DMS79 treated with DMSO at 0.1 percent for 48 hours (cell line): ENCODE data around the gene PLSCR3.
A peak's percentile ranks its signal among the peaks of the same experiment; 100 is the strongest.
"Not testable (repeated sequence)": the region's sequence is repeated elsewhere in the genome, so short reads cannot be mapped to it uniquely, and the experiment has no call there.

Experiments
- DNase-seq: peaks from one replicate; lab custom pipeline; 2025; lab: John Stamatoyannopoulos, UW

PLSCR3 gene

GRCh38 chr17:7380321-7380720 is 14.0 kb downstream of the PLSCR3 start:
- peak; percentile 39 for DNase-seq

DNA sequence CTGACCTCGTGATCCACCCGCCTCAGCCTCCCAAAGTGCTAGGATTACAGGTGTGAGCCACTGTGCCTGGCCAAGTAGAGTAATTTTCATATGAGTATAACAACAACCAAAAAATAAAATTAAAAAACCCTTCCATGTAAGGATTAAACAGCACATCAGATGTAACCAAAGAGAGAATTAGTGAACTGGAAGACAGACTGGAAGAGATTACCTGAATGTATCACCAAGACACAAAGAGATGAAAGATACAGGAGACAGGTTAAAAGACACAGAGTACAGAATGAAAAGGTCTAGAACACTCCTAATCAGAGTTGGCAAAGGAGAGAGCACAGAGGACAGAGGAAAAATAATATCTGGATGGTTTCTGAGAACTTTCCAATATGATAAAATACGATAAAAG is 15.2 kb downstream of the PLSCR3 start:
- no peak for DNase-seq

GRCh38 chr17:7374353-7374752 is 20.0 kb downstream of the PLSCR3 start:
- DNase-seq: no peak

DNA sequence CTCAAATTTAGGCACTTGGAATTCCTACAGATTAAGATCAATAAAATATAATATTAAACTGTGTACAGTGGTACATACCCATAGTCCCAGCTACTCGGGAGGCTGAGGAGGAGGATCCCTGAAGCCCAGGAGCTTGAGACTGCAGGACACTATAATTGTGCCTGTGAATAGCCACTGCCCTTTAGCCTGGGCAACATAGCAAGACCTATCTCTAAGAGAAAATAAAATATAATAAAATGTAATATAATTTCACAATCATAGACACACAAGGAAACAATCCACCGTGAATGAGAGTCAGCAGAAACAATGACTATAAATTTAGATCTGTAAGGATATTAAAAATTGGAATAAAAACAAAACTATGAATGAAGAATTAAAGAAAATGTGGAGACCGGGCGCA is 23.5 kb downstream of the PLSCR3 start:
- DNase-seq: no peak

DNA sequence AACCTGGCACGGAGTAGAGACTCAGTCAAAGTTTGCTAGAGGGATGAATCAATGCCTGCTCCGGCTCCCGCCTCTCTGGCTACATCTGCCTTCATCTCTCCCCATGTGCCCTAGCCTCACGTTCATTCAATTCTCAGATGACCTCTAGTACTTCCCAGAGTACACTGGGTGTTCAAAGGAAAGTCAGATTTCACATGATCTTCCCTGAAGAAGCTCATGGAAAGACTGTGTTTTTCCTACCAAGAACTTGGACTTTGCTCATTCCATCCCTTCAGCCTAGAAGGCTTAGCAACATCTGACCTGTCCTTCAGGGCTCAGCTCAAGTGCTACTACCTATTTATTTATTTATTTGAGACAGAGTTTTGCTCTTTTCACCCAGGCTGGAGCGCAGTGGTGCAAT is 24.5 kb downstream of the PLSCR3 start:
- no peak for DNase-seq

DNA sequence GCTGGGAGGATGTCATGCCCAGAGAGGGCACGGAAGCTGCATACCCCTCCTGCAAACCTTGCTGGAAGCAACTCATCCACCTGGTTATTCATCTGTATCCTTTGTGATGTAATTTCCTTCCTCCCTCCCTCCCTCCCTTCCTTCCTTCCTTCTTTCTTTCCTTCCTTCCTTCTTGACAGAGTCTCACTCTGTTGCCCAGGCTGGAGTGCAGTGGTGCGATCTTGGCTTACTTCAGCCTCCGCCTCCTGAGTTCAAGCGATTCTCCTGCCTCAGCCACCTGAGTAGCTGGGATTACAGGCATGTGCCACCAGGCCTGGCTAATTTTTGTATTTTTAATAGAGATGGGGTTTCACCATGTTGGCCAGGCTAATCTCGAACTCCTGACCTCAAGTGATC is 25.7 kb downstream of the PLSCR3 start:
- not testable (repeated sequence) for DNase-seq

DNA sequence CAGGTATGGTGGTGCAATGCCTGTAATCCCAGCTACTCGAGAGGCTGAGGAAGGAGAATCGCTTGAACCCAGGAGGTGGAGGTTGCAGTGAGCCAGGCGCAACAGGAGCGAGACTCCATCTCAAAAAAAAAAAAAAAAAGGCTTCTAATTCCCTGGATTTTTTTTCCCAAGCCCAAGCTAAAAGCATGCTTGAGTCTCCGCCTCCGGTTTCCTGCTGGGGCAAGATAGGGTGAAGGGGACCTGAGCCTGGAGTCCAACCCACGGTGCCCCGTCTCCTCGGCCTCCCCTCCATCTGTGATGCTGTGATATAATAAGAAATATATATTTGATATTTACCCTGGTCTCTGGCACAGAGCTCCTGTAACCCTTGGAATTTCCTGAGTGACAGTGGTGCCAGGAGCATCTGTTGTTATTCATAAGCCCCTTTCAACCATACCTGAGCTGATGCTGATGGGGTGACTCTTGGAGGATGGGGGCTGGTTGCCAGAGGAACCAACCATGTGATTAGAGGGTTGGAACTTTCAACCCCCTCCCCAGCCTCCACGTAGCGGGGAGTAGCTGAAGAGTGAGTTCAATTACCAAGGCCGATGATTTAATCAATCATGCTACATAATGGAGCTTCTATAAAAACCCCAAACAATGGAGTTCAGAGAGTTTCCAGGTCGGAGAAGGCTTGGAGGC is 26.3 kb downstream of the PLSCR3 start:
- DNase-seq: no peak

DNA sequence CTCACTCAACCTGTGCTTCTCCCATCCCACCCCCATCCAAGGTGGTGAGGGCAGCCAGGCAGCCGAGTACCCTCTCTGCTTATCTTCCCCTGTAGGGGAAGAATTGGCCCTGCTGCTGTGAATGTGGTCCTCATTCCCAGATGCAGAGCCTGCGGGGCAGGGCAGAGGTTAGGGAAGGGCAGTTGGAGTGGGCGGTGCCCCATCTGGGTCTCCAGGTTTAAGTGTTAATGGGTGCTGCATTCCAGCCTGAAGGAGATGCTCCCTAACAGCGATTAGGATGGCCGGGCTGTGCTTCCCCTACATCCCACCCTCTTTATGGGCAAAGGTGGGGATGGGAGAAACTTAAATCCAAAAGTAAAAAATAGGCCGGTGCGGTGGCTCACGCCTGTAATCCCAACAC is 27.2 kb downstream of the PLSCR3 start:
- no peak for DNase-seq

DNA sequence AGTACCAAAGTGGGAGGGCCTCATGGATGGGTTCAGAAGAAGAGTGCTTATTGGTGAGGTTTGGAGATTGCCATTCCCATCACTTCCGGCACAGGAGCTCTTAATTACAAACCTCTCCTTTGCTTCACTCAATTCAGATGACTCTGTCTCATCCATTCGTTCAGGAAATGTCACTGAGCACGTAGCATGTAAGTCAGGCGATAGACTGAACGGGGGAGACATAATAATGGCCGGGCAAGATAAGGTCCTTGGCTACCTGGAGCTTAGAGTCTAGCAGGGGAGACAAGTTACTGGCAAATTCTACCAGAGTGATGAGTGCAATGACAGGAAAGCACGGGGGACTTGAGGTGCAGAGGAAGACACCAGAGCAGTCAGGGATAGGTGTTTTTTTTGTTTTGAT is 28.4 kb downstream of the PLSCR3 start:
- not testable (repeated sequence) for DNase-seq

- no peak for DNase-seq
These were observed 31.0 kb downstream of the PLSCR3 start for GRCh38 chr17:7363311-7363710.

DNA sequence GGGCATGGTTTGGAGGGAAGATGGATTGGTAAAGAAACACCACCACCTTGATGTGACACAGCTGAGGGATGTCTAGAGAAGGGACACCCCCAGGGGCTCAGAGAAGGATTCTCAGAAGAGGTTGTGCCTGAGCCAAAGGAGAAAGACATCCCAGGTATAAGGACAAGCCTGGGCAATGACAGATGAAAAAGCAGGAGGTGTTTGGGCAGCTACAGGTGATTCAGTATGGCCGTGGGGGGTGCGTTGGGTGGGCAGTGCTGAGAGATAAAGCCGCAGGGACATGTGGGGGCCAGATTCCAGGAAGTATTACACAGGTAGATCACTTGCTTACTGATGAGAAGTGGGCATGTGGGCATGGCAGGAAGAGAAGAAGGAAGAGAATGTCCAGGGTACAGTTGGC is 32.4 kb downstream of the PLSCR3 start:
- DNase-seq: no peak

- DNase-seq: no peak
These were observed 36.9 kb downstream of the PLSCR3 start for GRCh38 chr17:7357381-7357780.

DNA sequence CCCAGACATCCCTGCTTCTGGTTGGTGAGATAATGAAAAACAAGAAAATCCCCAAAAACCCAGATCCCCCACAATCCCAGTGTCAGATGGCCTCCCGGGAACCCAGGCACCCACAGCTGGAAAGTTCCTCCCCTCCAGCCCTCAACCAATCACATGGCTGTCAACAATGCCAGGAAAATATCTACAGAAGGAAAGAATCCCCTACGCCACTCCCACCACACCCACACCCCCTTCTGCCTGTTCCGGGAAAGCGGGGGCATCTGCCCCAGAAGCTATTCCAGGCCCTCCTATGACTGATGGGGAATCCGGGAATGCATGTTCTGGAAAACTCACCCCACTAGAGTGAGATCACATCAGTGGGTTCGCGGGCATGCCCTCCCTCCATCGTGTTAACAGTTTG is 37.6 kb downstream of the PLSCR3 start:
- no peak for DNase-seq

DNA sequence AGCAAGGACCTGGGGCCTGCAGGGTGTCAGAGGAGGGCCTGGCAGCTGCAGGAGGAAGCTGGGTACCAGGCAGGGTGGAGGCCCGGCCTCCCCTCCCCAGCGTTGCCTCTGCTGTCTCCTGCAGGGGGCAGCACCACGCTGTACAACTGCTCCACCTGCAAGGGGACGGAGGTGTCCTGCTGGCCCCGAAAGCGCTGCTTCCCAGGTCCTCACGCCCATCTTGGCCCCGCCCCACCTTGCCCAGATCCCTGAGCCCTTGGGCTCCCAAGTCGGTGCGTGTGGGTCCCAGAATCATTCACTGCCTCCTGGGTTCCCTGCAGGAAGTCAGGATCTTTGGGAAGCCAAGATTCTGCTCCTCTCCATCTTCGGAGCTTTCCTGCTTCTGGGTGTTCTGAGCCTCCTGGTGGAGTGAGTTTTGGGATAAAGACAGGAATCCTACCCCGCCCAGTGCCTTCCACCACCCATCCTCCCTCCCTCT is 38.2 kb downstream of the PLSCR3 start:
- peak; percentile 60 for DNase-seq

DNA sequence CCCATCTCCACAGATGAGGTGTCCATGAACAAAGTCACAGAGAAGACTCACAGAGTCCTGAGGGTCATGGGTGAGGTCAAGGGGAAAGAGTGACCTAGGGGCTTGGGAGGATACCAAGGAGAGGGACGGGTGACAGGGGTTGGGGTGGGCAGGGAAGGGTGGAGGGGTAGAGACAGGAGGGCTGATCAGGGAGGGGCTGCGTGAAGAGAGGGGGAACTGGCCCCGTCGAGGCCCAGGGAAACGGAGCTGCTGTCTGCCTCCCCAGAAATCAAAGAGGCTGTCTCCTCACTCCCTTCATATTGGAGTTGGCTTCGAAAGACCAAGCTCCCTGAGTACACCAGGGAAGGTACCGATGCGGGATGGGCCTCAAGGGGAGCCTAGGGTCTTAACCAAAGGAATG is 38.8 kb downstream of the PLSCR3 start:
- no peak for DNase-seq

- no peak for DNase-seq
These were observed 39.3 kb downstream of the PLSCR3 start, which contains the start of gene TMEM95 for GRCh38 chr17:7355053-7355452. Gene TMEM95, plus strand, starts transcription at chr17:7355156. Its CDS starts 49 bp downstream, at chr17:7355205.

- peak; percentile 12 for DNase-seq
These were observed 40.0 kb downstream of the PLSCR3 start for GRCh38 chr17:7354262-7354843.

GRCh38 chr17:7352910-7353635 is 41.3 kb downstream of the PLSCR3 start:
- no peak for DNase-seq

- no peak for DNase-seq
These were observed 41.8 kb downstream of the PLSCR3 start for GRCh38 chr17:7352503-7352889.

GRCh38 chr17:7351665-7352502 is 42.4 kb downstream of the PLSCR3 start, which contains the start of gene KCTD11:
Gene KCTD11, plus strand, starts transcription at chr17:7352162.
- DNase-seq: peak; percentile 42

DNA sequence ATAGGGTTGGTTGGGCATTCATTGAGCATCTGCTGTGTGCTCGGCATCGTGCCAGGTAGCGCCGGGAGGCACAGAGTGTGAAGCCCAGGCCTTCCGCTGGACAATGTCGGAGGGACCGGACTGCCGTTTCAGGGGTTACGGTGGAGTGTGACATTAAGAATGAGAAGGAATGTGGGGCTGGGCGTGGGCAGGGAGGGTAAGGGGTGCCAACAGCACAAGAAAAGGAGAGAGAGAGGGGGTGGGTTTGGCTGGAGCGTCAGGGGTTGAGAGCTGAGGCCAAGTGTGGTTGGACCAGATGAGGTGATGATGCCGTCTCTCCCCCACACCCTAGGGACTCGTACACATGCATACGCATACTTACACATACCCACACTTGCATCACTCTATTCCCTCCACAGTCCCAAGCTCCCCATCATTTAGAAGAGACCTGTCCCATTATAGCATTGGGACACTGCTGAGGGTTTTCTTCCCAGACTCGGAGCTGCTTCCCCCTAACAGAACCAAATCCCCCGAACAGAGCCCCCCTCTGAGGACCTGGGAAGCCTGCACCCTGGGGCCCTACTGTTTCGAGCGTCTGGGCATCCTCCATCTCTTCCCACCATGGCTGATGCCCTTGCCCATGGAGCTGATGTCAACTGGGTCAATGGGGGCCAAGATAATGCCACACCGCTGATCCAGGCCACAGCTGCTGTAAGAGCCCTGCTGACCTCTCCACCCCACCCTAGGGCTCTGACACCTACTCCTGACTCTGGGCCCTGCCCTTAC is 45.7 kb downstream of the PLSCR3 start:
- no peak for DNase-seq
